Caco-2 (cell line): ENCODE data around the gene IBTK. TPM values are rescaled to one million over a fixed set of nuclear protein-coding genes. Genes with fewer than 3 reads are reported as not detected.

ENCODE experiments used
- BruUV-seq: library from RNA; stranded (reverse); fragments of 400-500 nt; replicated peaks from 2 replicates; lab custom pipeline; 2021; lab: Mats Ljungman, UMichigan
- CTCF ChIA-PET: fragments of 300-600 bp; sonication (Branson Sonifier 250); formaldehyde crosslinking; loops from one replicate; lab custom pipeline; 2022; ENCODE audit warnings: antibody characterized with exemption; lab: Charles Lee
- POLR2A ChIA-PET: fragments of 300-600 bp; sonication (Branson Sonifier 250); formaldehyde crosslinking; loops from one replicate; lab custom pipeline; 2022; ENCODE audit warnings: antibody characterized with exemption; lab: Charles Lee
- DNase-seq, 2 experiments: peaks; one replicate each; pipeline versions ENCODE4 v3.0.0 to v3.0.0-alpha.2; 2020 to 2022
- H3K27me3 ChIP-seq: replicated peaks from 2 replicates; pipeline ENCODE4 v1.6.0; 2011; ENCODE audit warnings: low read length; ENCODE audit not compliant: control insufficient read depth, insufficient read depth
- H3K36me3 ChIP-seq: 2 replicates; pipeline ENCODE4 v1.5.1; 2011; ENCODE audit warnings: low read length; ENCODE audit not compliant: control insufficient read depth, insufficient read depth
- H3K4me1 ChIP-seq: fragments of 250-450 bp; sonication (Bioruptor Pico); 2 replicates; pipeline ENCODE4 v1.5.1; 2020; ENCODE audit warnings: mild to moderate bottlenecking
- H3K4me3 ChIP-seq: 2 replicates; pipeline ENCODE4 v1.5.1; 2011; ENCODE audit warnings: low read depth, mild to moderate bottlenecking, control low read depth, low read length
- H3K9me3 ChIP-seq: fragments of 250-450 bp; sonication (Bioruptor Pico); 2 replicates; pipeline ENCODE4 v1.5.1; 2020; ENCODE audit warnings: mild to moderate bottlenecking, moderate library complexity
- H3K27ac Mint-ChIP-seq: one replicate; pipeline ENCODE4 v1.8.0; 2022; ENCODE audit warnings: mixed read lengths; ENCODE audit not compliant: unreplicated experiment
- H3K27me3 Mint-ChIP-seq: one replicate; pipeline ENCODE4 v1.8.0; 2022; ENCODE audit warnings: mixed read lengths; ENCODE audit not compliant: insufficient read depth, unreplicated experiment
- H3K36me3 Mint-ChIP-seq: one replicate; pipeline ENCODE4 v1.8.0; 2022; ENCODE audit warnings: mild to moderate bottlenecking, mixed read lengths; ENCODE audit not compliant: insufficient read depth, unreplicated experiment
- H3K4me1 Mint-ChIP-seq: one replicate; pipeline ENCODE4 v1.8.0; 2022; ENCODE audit warnings: low read depth, mixed read lengths; ENCODE audit not compliant: unreplicated experiment
- H3K4me3 Mint-ChIP-seq: one replicate; pipeline ENCODE4 v1.8.0; 2022; ENCODE audit warnings: mild to moderate bottlenecking, moderate library complexity, mixed read lengths; ENCODE audit not compliant: unreplicated experiment
- H3K9me3 Mint-ChIP-seq: one replicate; pipeline ENCODE4 v1.8.0; 2022; ENCODE audit warnings: mixed read lengths; ENCODE audit not compliant: unreplicated experiment
- intact Hi-C: fragments of 100-400 bp; cut with micrococcal nuclease; formaldehyde crosslinking; loops from one replicate; pipeline ENCODE4 v1.10.0; 2022; ENCODE audit not compliant: unreplicated experiment
- total RNA-seq: library from RNA; stranded (reverse); gene quantifications from 2 replicates; pipeline ENCODE4 v1.2.3, GENCODE V29; 2022
- TF ChIP-seq, protein P1 (sequence below), 2 experiments: fragments of 200-600 bp in 1 of 2; IDR thresholded peaks; 1 replicate in 1 of 2; 2 replicates in 1 of 2; pipeline versions ENCODE4 v1.5.1 to v1.8.0; 2011 to 2022; ENCODE audit warnings: antibody characterized with exemption in 1 of 2, control low read depth in 1 of 2, inconsistent platforms in 1 of 2, low read depth in 1 of 2, low read length in 1 of 2, mild to moderate bottlenecking in 1 of 2, moderate library complexity in 1 of 2; ENCODE audit not compliant: insufficient read depth in 1 of 2, severe bottlenecking in 1 of 2, unreplicated experiment in 1 of 2

Gene IBTK
- total RNA-seq, 1 experiment from 2014 or later: 29.4 TPM

GRCh38 chr6:82243884-82244283, 3.7 kb downstream of the IBTK start:
- Histone ChIP-seq H3K36me3 (no peaks in the 10 kb centered on the region), H3K9me3 (no peaks in the 10 kb centered on the region), H3K4me1 (peaks cover 11% of the 10 kb centered on the region), H3K4me3 (no peak overlapping the region), H3K27me3 (no peaks in the 10 kb centered on the region)
- ChIA-PET POLR2A (no interaction called here), CTCF (no interaction called here)
- no peak overlapping the region for H3K27ac Mint-ChIP-seq
- peaks cover 20% of the 10 kb centered on the region for H3K4me1 Mint-ChIP-seq
- intact Hi-C loops: no loop called here
- H3K9me3 Mint-ChIP-seq: no peaks in the 10 kb centered on the region
- TF ChIP-seq, protein P1, sequence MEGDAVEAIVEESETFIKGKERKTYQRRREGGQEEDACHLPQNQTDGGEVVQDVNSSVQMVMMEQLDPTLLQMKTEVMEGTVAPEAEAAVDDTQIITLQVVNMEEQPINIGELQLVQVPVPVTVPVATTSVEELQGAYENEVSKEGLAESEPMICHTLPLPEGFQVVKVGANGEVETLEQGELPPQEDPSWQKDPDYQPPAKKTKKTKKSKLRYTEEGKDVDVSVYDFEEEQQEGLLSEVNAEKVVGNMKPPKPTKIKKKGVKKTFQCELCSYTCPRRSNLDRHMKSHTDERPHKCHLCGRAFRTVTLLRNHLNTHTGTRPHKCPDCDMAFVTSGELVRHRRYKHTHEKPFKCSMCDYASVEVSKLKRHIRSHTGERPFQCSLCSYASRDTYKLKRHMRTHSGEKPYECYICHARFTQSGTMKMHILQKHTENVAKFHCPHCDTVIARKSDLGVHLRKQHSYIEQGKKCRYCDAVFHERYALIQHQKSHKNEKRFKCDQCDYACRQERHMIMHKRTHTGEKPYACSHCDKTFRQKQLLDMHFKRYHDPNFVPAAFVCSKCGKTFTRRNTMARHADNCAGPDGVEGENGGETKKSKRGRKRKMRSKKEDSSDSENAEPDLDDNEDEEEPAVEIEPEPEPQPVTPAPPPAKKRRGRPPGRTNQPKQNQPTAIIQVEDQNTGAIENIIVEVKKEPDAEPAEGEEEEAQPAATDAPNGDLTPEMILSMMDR (IDR thresholded peaks at IDR 0.05; ENCODE audit: insufficient read depth in 1 of 2, low read depth in 1 of 2, low read length in 1 of 2, severe bottlenecking in 1 of 2, unreplicated experiment in 1 of 2): no peak
- H3K27me3 Mint-ChIP-seq: no peaks in the 10 kb centered on the region
- no peak overlapping the region for H3K4me3 Mint-ChIP-seq
- H3K36me3 Mint-ChIP-seq: peaks cover 39% of the 10 kb centered on the region
- BruUV-seq: no TSS peak
- DNase-seq: no peak

DNA sequence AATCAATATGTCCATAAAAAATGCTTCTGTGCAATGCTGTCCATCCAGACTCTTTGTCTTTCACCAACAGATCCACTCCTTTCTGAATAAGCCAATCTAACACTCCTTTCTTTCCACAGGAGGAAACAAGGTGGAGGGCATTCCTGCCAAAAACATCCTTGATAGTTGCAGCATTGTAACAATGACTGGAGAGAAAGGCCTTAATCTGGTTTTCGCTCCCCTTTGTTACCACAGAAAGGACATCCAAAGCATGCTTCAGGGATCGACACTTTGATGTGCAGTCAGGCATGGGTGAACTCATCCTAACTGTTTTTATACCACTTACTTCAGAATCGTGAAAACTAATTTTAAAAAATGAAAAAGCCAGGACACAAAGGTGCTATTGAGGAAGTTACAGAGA, 7.4 kb downstream of the IBTK start:
- Mint-ChIP-seq H3K36me3 (peaks cover 16% of the 10 kb centered on the region), H3K27ac (no peak overlapping the region), H3K4me3 (no peak overlapping the region), H3K27me3 (no peaks in the 10 kb centered on the region), H3K9me3 (no peaks in the 10 kb centered on the region), H3K4me1 (peaks cover 9% of the 10 kb centered on the region)
- DNase-seq: no peak
- TF ChIP-seq, protein P1 (IDR thresholded peaks at IDR 0.05; ENCODE audit: insufficient read depth in 1 of 2, low read depth in 1 of 2, low read length in 1 of 2, severe bottlenecking in 1 of 2, unreplicated experiment in 1 of 2): no peak
- Histone ChIP-seq H3K36me3 (no peaks in the 10 kb centered on the region), H3K9me3 (no peaks in the 10 kb centered on the region), H3K27me3 (no peaks in the 10 kb centered on the region), H3K4me3 (no peak overlapping the region), H3K4me1 (no peaks in the 10 kb centered on the region)
- intact Hi-C loops: no loop called here
- no TSS peak for BruUV-seq
- POLR2A ChIA-PET: no interaction called here
- CTCF ChIA-PET: no interaction called here

- intact Hi-C loops: no loop called here
- ChIA-PET CTCF (no interaction called here), POLR2A (no interaction called here)
- no peak for DNase-seq
- no peaks in the 10 kb centered on the region for H3K36me3 ChIP-seq
- Mint-ChIP-seq H3K27me3 (no peaks in the 10 kb centered on the region), H3K36me3 (peaks cover 13% of the 10 kb centered on the region), H3K4me3 (no peak overlapping the region), H3K4me1 (peaks cover 3% of the 10 kb centered on the region), H3K27ac (no peak overlapping the region), H3K9me3 (no peaks in the 10 kb centered on the region)
- TF ChIP-seq, protein P1 (IDR thresholded peaks at IDR 0.05; ENCODE audit: insufficient read depth in 1 of 2, low read depth in 1 of 2, low read length in 1 of 2, severe bottlenecking in 1 of 2, unreplicated experiment in 1 of 2): no peak
- BruUV-seq: no TSS peak
- H3K4me1 ChIP-seq: no peaks in the 10 kb centered on the region
- H3K9me3 ChIP-seq: no peaks in the 10 kb centered on the region
- no peak overlapping the region for H3K4me3 ChIP-seq
- H3K27me3 ChIP-seq: no peaks in the 10 kb centered on the region
Measured at GRCh38 chr6:82239597-82239996, 7.9 kb downstream of the IBTK start.
